A673 (cell line): ENCODE data around the gene MIGA1.
"Not testable (repeated sequence)": the region's sequence is repeated elsewhere in the genome, so short reads cannot be mapped to it uniquely, and the experiment has no call there.

Experiments
- EZH2 ChIP-seq: fragments of 200-600 bp; sonication (generic); IDR thresholded peaks from 2 replicates; pipeline ENCODE4 v1.6.1; 2017; ENCODE audit warnings: borderline replicate concordance, low read depth, mild to moderate bottlenecking, mixed read lengths, antibody characterized with exemption, low read length; ENCODE audit not compliant: poor library complexity, severe bottlenecking
- TF ChIP-seq, protein P1 (sequence below): fragments of 300-800, 200-600 bp; sonication (generic); conservative IDR thresholded peaks from 2 replicates; pipeline ENCODE4 v1.5.1; 2017; ENCODE audit warnings: low read depth, mild to moderate bottlenecking, antibody characterized with exemption, low read length, moderate library complexity, mixed read lengths

GRCh38 chr1:77809787-77810462 is 30.5 kb downstream of the MIGA1 start:
- TF ChIP-seq, protein P1, sequence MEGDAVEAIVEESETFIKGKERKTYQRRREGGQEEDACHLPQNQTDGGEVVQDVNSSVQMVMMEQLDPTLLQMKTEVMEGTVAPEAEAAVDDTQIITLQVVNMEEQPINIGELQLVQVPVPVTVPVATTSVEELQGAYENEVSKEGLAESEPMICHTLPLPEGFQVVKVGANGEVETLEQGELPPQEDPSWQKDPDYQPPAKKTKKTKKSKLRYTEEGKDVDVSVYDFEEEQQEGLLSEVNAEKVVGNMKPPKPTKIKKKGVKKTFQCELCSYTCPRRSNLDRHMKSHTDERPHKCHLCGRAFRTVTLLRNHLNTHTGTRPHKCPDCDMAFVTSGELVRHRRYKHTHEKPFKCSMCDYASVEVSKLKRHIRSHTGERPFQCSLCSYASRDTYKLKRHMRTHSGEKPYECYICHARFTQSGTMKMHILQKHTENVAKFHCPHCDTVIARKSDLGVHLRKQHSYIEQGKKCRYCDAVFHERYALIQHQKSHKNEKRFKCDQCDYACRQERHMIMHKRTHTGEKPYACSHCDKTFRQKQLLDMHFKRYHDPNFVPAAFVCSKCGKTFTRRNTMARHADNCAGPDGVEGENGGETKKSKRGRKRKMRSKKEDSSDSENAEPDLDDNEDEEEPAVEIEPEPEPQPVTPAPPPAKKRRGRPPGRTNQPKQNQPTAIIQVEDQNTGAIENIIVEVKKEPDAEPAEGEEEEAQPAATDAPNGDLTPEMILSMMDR = not testable (repeated sequence)
- not testable (repeated sequence) for TF ChIP-seq EZH2
